Neural cell (in vitro differentiated cells): ENCODE measurements around the gene RPL35. TPM values are rescaled to one million over a fixed set of nuclear protein-coding genes. Genes with fewer than 3 reads are reported as not detected.

ENCODE experiments used
- H2AFZ ChIP-seq: fragments of 200-600, 300-800 bp; sonication (generic), shearing (Covaris generic); 2 replicates; pipeline ENCODE4 v1.6.0; 2014; ENCODE audit warnings: low read depth, mild to moderate bottlenecking, antibody characterized with exemption, low read length, moderate library complexity
- H3F3A ChIP-seq: fragments of 200-600 bp; shearing (Covaris generic); 2 replicates; pipeline ENCODE4 v1.6.1; 2016; ENCODE audit warnings: mild to moderate bottlenecking, moderate library complexity, mixed read lengths, antibody characterized with exemption, low read length; ENCODE audit not compliant: insufficient read depth, poor library complexity, severe bottlenecking
- H3K27ac ChIP-seq: fragments of 200-600, 300-800 bp; sonication (generic), shearing (Covaris generic); 2 replicates; pipeline ENCODE4 v1.5.1; 2014; ENCODE audit warnings: mild to moderate bottlenecking, low read length, moderate library complexity
- H3K27me3 ChIP-seq: fragments of 300-800, 200-600 bp; sonication (generic), shearing (Covaris generic); 2 replicates; pipeline ENCODE4 v1.6.0; 2014; ENCODE audit warnings: mild to moderate bottlenecking, low read depth, low read length, moderate library complexity; ENCODE audit not compliant: insufficient read depth
- H3K36me3 ChIP-seq: fragments of 300-800, 200-600 bp; sonication (generic), shearing (Covaris generic); 2 replicates; pipeline ENCODE4 v1.5.1; 2014; ENCODE audit warnings: mild to moderate bottlenecking, antibody characterized with exemption, low read length, moderate library complexity; ENCODE audit not compliant: insufficient read depth
- H3K4me2 ChIP-seq: fragments of 300-800, 200-600 bp; sonication (generic), shearing (Covaris generic); 2 replicates; pipeline ENCODE4 v1.6.0; 2014; ENCODE audit warnings: mild to moderate bottlenecking, low read length
- H3K4me3 ChIP-seq: fragments of 300-800, 200-600 bp; sonication (generic), shearing (Covaris generic); 2 replicates; pipeline ENCODE4 v1.5.1; 2014; ENCODE audit warnings: mild to moderate bottlenecking, low read length, moderate library complexity
- H3K79me2 ChIP-seq: fragments of 200-600 bp; shearing (Covaris generic); replicated peaks from 2 replicates; pipeline ENCODE4 v1.6.0; 2014; ENCODE audit warnings: mild to moderate bottlenecking, low read length, moderate library complexity; ENCODE audit not compliant: insufficient read depth
- H3K9ac ChIP-seq: fragments of 300-800, 200-600 bp; sonication (generic), shearing (Covaris generic); 2 replicates; pipeline ENCODE4 v1.6.1; 2016; ENCODE audit warnings: mild to moderate bottlenecking, low read length, mixed read lengths
- H3K9me2 ChIP-seq: fragments of 200-600 bp; shearing (Covaris generic); 2 replicates; pipeline ENCODE4 v1.6.1; 2016; ENCODE audit warnings: mild to moderate bottlenecking, low read length, mixed read lengths; ENCODE audit not compliant: insufficient read depth
- H3K9me3 ChIP-seq: fragments of 200-600, 300-800 bp; sonication (generic), shearing (Covaris generic); 2 replicates; pipeline ENCODE4 v1.6.1; 2016; ENCODE audit warnings: mild to moderate bottlenecking, mixed run types, low read length, moderate library complexity, mixed read lengths
- H4K20me1 ChIP-seq: fragments of 200-600 bp; shearing (Covaris generic); 2 replicates; pipeline ENCODE4 v1.6.1; 2016; ENCODE audit warnings: mild to moderate bottlenecking, mixed run types; ENCODE audit not compliant: insufficient read depth
- EP300 ChIP-seq: fragments of 450-650 bp; conservative IDR thresholded peaks from 2 replicates; pipeline ENCODE4 v1.6.1; 2014; ENCODE audit warnings: antibody characterized with exemption, mild to moderate bottlenecking, moderate library complexity; ENCODE audit not compliant: poor library complexity, severe bottlenecking
- EZH2 ChIP-seq: fragments of 200-600, 300-800 bp; shearing (Covaris generic), sonication (generic); IDR thresholded peaks from 2 replicates; pipeline ENCODE4 v1.6.1; 2014; ENCODE audit warnings: antibody characterized with exemption, low read length, borderline replicate concordance, mild to moderate bottlenecking; ENCODE audit not compliant: insufficient read depth, poor library complexity, severe bottlenecking
- MXI1 ChIP-seq: fragments of 450-650 bp; conservative IDR thresholded peaks from 2 replicates; pipeline ENCODE4 v1.6.1; 2014; ENCODE audit warnings: antibody characterized with exemption, mild to moderate bottlenecking; ENCODE audit not compliant: poor library complexity, severe bottlenecking
- POLR2AphosphoS5 ChIP-seq: IDR thresholded peaks from 2 replicates; pipeline ENCODE4 v1.6.1; 2012
- RAD21 ChIP-seq: fragments of 450-650 bp; conservative IDR thresholded peaks from 2 replicates; pipeline ENCODE4 v1.6.1; 2014; ENCODE audit warnings: antibody characterized with exemption, mild to moderate bottlenecking, moderate library complexity
- SMC3 ChIP-seq: fragments of 450-650 bp; conservative IDR thresholded peaks from 2 replicates; pipeline ENCODE4 v1.6.1; 2014; ENCODE audit warnings: antibody characterized with exemption, mild to moderate bottlenecking, moderate library complexity; ENCODE audit not compliant: poor library complexity
- TAF1 ChIP-seq: IDR thresholded peaks from 2 replicates; pipeline ENCODE4 v1.6.1; 2012; ENCODE audit warnings: low read depth
- polyA plus RNA-seq: library from polyadenylated mRNA; depleted of rRNA; stranded (reverse); fragments of >200 nt; gene quantifications from 2 replicates; pipeline ENCODE4 v1.2.3, GENCODE V29; 2014
- TF ChIP-seq, protein P1 (sequence below): fragments of 450-650 bp; IDR thresholded peaks from 2 replicates; pipeline ENCODE4 v1.5.1; 2014; ENCODE audit warnings: antibody characterized with exemption, mild to moderate bottlenecking, moderate library complexity; ENCODE audit not compliant: poor library complexity, severe bottlenecking
- TF ChIP-seq, protein P2 (sequence below): IDR thresholded peaks from 2 replicates; pipeline ENCODE4 v1.6.1; 2012; ENCODE audit warnings: borderline replicate concordance

RPL35 gene
- polyA plus RNA-seq, 1 donor from 2014 or later, result 2,116 TPM

DNA sequence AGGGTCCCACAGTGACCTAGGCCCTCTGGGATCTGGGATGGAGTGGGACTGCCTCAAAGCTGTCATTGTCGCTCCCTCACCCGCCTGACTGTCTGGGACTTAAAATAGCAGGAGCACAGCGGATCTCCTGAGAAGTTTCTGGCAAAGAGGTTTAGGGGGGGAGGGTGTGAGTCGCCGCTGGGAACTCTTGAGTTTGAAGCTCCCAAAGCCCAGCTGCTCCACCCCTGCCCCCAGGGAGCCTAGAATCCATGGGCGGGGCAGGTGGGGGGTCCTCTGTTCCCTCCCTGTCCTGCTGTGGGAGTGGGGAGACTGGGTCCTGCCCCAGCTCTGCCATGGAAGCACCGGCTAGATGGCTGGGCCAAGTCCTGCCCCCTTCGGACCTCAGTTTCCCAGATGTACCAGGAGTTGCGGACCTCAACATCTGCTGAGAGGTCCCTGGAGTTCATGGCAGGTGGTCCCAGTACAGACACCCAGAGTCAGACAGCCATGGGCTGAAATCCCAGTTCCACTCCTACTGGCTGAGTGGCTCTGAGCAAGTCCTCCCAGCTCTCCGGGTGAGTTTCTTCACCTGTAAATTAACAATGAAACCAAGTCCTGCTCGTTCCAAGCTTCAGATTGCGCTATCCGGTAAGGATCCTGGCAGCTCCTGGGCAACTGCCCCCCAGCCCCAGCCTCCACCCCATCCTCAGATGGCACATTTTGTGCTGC, 9.5 kb downstream of the RPL35 start:
- Histone ChIP-seq H3K79me2 (no peaks in the 10 kb centered on the region), H3K27ac (no peak overlapping the region), H3K27me3 (no peaks in the 10 kb centered on the region), H3K4me3 (peak overlapping the region; percentile 66), H3K36me3 (no peaks in the 10 kb centered on the region), H3K9ac (no peak overlapping the region), H3K4me2 (no peak overlapping the region), H4K20me1 (no peaks in the 10 kb centered on the region), H3K9me3 (no peaks in the 10 kb centered on the region), H3F3A (no peaks in the 10 kb centered on the region), H3K9me2 (no peaks in the 10 kb centered on the region), H2AFZ (no peak overlapping the region)
- TF ChIP-seq RAD21, result no peak
- TF ChIP-seq EP300, result no peak
- no peak for TF ChIP-seq TAF1
- no peak for TF ChIP-seq POLR2AphosphoS5
- no peak for TF ChIP-seq MXI1

DNA sequence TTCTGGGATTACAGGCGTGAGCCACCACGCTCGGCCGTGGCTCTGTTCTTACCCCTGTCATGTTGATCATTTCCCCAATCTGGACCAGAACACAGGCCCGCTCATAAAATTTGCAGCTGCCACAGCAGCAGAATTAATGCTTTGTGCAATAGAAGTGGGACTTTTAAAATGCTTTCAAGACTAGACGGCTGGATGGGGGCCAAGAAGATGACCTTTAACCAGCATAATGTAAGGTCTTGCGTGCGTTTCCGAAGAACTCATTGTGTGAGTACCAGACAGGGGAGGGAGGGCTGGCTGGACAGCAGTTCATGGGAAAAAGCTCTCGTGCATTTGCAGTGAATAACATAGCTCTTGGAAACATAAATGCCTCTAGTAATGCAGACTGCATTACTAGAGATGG, 12.0 kb downstream of the RPL35 start:
- Histone ChIP-seq H3K4me2 (no peak overlapping the region), H3K4me3 (no peak overlapping the region), H3K36me3 (no peaks in the 10 kb centered on the region), H3K9me3 (no peaks in the 10 kb centered on the region), H3K27me3 (no peaks in the 10 kb centered on the region), H3F3A (no peaks in the 10 kb centered on the region), H3K9me2 (no peaks in the 10 kb centered on the region), H3K79me2 (no peaks in the 10 kb centered on the region), H2AFZ (no peak overlapping the region), H4K20me1 (no peaks in the 10 kb centered on the region), H3K9ac (no peak overlapping the region), H3K27ac (no peak overlapping the region)
- no peak for TF ChIP-seq SMC3
- TF ChIP-seq TAF1, result no peak
- TF ChIP-seq EP300, result no peak
- no peak for TF ChIP-seq MXI1
- TF ChIP-seq RAD21, result no peak
- TF ChIP-seq, protein P1, sequence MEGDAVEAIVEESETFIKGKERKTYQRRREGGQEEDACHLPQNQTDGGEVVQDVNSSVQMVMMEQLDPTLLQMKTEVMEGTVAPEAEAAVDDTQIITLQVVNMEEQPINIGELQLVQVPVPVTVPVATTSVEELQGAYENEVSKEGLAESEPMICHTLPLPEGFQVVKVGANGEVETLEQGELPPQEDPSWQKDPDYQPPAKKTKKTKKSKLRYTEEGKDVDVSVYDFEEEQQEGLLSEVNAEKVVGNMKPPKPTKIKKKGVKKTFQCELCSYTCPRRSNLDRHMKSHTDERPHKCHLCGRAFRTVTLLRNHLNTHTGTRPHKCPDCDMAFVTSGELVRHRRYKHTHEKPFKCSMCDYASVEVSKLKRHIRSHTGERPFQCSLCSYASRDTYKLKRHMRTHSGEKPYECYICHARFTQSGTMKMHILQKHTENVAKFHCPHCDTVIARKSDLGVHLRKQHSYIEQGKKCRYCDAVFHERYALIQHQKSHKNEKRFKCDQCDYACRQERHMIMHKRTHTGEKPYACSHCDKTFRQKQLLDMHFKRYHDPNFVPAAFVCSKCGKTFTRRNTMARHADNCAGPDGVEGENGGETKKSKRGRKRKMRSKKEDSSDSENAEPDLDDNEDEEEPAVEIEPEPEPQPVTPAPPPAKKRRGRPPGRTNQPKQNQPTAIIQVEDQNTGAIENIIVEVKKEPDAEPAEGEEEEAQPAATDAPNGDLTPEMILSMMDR, result no peak
- no peak for TF ChIP-seq EZH2
- TF ChIP-seq, protein P2, sequence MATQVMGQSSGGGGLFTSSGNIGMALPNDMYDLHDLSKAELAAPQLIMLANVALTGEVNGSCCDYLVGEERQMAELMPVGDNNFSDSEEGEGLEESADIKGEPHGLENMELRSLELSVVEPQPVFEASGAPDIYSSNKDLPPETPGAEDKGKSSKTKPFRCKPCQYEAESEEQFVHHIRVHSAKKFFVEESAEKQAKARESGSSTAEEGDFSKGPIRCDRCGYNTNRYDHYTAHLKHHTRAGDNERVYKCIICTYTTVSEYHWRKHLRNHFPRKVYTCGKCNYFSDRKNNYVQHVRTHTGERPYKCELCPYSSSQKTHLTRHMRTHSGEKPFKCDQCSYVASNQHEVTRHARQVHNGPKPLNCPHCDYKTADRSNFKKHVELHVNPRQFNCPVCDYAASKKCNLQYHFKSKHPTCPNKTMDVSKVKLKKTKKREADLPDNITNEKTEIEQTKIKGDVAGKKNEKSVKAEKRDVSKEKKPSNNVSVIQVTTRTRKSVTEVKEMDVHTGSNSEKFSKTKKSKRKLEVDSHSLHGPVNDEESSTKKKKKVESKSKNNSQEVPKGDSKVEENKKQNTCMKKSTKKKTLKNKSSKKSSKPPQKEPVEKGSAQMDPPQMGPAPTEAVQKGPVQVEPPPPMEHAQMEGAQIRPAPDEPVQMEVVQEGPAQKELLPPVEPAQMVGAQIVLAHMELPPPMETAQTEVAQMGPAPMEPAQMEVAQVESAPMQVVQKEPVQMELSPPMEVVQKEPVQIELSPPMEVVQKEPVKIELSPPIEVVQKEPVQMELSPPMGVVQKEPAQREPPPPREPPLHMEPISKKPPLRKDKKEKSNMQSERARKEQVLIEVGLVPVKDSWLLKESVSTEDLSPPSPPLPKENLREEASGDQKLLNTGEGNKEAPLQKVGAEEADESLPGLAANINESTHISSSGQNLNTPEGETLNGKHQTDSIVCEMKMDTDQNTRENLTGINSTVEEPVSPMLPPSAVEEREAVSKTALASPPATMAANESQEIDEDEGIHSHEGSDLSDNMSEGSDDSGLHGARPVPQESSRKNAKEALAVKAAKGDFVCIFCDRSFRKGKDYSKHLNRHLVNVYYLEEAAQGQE, result no peak
- no peak for TF ChIP-seq POLR2AphosphoS5
